Esophagus mucosa (tissue), 1 donor: ENCODE results near the gene CAMK1D. TPM values are rescaled to one million over a fixed set of nuclear protein-coding genes. Genes with fewer than 3 reads are reported as not detected.
"Not testable (repeated sequence)": the region's sequence is repeated elsewhere in the genome, so short reads cannot be mapped to it uniquely, and the experiment has no call there.

ENCODE experiments used
- ATAC-seq: fragments of 200-7000 bp; cut with Tn5 transposase; one replicate; pipeline ENCODE4 v1.9.1; 2020
- total RNA-seq: library from RNA; stranded (reverse); gene quantifications from one replicate; pipeline ENCODE4 v1.2.4, GENCODE V29; 2023
- donor health status: DM: yes; HTN: yes; CAD: no.

The CAMK1D gene
- total RNA-seq, 1 donor from 2014 or later, result 10.7 TPM

- ATAC-seq, result no peak
Observed at GRCh38 chr10:12529976-12530375, 180.6 kb downstream of the CAMK1D start.

DNA sequence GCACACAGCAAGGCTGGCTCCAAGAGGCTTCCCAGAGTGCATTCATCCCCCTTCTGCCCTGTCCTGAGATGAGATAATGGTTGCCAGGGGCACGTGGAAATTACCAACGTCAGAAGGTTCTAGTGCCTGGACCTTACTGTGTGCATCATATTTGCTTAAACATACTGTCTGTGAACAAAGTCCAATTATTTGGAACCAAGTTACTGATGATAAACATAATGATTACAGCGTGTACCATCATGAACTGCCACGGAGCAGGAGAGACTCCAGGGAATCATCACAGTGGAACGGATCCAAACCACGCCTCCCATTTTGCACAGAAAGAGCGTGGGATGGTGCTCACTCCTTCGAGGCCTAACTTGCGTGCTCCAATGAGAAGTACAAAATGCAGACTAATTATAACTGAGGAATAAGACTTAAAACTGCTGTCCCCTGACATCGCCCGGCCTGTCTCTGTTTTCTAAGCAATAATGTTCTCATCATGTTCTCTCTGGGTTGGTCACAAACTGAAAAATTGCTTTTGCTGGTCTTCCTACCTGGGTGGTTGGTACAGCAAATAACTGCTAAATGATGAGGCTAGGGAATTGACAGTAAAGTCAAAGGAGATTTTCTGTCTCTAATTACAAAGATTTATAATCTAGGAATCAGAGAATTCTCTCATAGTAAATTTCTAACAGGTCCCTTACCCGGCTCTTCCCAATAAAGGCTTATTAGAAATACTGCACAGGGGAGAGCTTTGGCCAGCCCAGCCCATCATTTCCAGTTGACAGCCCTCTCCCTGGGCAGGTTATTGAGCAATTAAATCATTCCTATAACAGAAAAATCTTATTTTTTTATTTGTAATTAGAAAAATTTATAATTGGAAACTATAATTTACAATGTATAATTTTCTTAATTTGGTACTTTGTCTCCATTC lies 182.2 kb downstream of the CAMK1D start:
- ATAC-seq, result no peak

DNA sequence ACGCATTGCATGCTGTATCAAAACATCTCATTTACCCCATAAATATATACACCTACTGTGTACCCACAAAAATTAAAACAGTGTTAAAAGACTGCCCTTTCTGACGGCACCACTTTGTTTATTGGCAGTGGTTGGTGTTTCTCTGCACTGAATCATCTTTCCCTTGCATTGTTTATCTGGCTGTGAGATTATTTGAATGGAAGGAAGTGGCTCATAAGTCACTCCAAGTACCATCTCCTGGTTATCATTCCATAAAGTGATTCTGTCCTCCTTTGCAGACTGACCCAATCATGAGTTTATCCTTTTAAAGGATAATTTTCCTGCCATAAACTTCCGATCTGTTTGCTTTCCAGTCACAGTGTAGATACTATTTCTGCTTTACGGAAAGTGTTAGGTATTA lies 183.8 kb downstream of the CAMK1D start:
- ATAC-seq, result no peak

DNA sequence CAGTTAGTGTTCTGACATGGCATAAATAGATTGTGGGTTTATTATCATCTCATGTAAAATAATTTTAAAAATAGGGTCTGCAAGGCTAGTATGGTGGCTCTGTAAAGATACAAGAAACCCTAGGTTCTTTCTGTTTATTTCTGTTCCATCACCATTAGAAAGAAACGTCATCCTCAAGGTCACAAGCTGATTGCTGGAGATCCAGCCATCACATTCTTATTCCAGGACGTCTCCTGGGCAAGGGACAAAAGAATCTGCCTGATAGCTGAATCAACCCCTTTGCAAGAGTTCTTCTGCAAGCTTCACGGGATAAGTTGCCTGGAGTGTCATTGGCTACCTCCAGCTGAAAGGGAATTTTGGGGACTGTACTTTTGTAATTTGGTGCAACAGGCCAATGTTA lies 184.4 kb downstream of the CAMK1D start:
- ATAC-seq, result no peak

- no peak for ATAC-seq
Observed at GRCh38 chr10:12534824-12535223, 185.5 kb downstream of the CAMK1D start.

DNA sequence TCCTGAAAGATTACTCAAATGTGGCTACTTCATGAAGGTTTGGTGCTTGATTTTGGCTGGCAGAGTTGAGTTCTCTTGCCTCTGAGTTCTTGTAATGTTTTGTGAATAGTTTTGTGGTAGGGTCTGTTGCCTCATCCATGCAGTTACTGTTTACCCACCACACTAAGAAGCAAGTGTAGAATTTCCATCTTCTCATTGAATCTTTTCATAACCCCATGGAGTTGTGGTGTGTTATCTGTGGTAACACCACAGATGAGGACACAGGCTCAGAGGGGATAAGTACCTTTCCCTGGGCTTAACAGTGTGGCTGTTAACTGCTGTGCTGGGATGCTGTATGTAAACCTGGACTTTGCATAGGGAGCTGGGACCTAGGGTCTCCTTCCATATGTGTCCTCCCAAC lies 186.3 kb downstream of the CAMK1D start:
- no peak for ATAC-seq

DNA sequence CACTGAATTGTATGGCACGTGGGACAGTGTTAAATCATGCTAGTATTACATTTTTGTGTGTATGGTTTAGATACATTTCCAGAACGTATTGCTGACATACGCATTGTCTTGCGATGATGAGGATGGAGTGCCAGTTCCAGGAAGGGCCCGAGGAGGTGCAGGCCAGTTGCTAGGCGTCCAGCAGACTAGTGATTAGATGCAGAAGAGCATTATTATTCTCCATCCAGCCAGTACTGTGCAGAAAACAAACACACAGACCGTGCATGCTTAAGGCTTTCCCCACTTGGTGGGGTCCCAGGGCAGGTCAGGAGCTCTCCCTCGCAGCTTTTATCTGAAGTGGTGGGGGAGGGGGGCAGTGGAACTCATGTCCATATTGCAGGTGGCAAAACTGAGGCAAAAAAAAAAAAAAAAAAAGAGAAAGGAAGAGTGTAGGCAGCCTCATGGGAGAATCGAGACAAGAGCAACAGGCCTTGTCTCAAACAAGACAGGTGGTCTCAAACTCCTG lies 189.2 kb downstream of the CAMK1D start:
- ATAC-seq, result no peak

GRCh38 chr10:12539350-12540164 lies 190.2 kb downstream of the CAMK1D start:
- ATAC-seq, result no peak

GRCh38 chr10:12540341-12540781 lies 191.0 kb downstream of the CAMK1D start:
- no peak for ATAC-seq

- ATAC-seq, result no peak
Observed at GRCh38 chr10:12541446-12542067, 192.2 kb downstream of the CAMK1D start.

DNA sequence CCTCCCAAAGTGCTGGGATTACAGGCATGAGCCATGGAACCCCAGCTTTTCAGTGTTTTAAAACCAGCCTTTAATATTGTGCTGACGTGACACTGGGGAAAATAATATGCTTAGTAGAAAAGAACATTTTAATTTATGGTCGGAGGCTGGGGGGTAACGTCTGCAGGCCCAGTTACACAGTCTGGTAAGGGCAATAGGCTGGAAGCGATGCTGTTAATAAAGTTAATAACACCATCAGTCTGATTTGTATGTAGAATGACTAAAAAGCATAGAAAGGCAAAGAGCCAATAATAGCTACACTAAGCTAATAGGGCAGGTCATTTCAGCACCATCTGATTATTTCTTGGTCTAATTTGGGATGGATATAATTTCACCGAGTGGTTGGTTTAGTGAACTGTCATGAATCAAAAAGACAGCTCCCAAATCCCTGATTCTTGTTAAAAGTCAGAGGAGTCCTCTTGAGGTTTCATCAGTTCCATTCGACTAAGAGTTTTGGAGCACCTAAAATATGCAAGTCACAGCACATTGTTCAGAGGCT lies 192.9 kb downstream of the CAMK1D start:
- no peak for ATAC-seq

DNA sequence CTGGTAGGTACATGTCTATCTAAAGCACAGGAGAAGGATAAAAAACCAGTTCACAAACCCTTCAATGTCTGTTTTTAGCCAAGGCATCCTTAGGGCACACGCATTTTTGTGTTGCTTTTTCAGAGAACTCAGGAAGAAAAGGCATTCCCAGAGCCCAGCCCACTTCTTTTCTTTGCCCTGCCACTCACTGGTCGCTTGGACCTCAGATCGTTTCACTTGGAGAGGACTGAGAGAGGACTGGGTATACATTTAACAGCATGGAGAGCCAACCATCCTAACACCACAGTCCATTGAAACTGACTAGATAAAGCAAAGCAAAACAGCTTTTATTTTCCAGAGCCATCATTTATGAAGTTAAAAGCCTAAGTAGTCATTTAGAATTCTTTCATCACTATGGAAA lies 194.2 kb downstream of the CAMK1D start:
- ATAC-seq, result no peak

GRCh38 chr10:12546160-12546802 lies 196.9 kb downstream of the CAMK1D start:
- ATAC-seq, result not testable (repeated sequence)

DNA sequence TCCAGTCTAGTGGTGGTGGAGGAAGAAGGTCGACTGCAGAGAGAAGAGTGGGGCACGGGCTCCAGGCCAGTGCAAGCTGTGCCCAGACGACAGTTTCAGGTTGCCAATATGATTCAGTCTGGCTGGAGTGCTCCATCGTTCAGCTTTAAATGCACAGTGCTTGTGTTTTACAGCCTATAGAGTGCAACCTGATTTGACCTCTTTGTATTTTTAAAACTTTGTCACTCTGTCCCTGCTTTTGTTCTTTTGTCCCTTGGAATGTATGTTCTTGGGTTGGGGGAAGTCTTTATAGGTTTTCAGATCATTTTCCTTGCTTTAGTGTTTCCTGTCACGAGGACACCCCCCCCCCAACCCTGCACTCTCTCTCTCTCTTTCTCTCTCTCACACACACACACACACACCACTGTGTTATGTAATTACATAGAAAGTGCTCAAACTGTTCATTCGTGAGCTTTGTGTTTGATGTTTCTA lies 198.0 kb downstream of the CAMK1D start:
- no peak for ATAC-seq

GRCh38 chr10:12549297-12549696 lies 199.9 kb downstream of the CAMK1D start:
- ATAC-seq, result no peak

DNA sequence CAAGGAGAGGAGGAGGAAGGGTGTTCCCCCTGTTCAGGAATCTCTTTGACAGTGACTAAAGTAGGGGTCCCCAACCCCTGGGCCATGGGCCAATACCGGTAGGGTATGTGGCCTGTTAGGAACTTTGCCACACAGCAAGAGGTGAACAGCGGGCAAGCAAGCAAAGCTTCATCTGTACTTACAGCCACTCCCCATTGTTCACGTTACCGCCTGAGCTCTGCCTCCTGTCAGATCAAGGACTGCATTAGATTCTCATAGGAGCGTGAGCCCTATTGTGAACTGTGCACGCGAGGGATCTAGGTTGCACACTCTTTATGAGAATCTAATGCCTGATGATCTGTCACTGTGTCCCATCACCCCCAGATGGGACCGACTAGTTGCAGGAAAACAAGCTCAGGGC lies 201.6 kb downstream of the CAMK1D start:
- ATAC-seq, result no peak

- no peak for ATAC-seq
Observed at GRCh38 chr10:12556039-12556438, 206.7 kb downstream of the CAMK1D start.

- ATAC-seq, result no peak
Observed at GRCh38 chr10:12559578-12560178, 210.3 kb downstream of the CAMK1D start.

DNA sequence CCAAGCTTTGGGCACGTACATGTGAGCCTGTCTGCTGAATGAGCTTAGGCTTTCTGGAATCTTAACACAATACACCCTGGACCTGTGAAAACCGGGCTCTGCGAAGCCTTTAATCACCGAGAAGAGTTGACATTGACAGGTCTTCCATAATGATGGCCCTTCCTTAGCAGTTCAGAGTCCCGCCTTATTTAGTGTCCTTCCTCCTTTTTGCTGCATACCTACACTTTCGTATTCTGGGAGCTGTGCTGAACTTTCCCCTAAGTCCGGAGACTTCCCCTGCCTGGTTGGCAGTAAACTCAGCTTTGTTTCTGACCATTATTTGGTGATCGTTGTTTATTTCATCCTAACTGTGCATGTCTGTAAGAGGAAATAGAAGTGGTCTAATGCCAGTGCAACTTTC lies 212.0 kb downstream of the CAMK1D start:
- no peak for ATAC-seq

GRCh38 chr10:12561720-12562119 lies 212.4 kb downstream of the CAMK1D start:
- ATAC-seq, result no peak

GRCh38 chr10:12563489-12563888 lies 214.1 kb downstream of the CAMK1D start:
- ATAC-seq, result no peak

- ATAC-seq, result no peak
Observed at GRCh38 chr10:12564173-12564572, 214.8 kb downstream of the CAMK1D start.
